NCI-H345 (cell line): ENCODE data around the gene PBX4.

Experiments
- DNase-seq: peaks from one replicate; lab custom pipeline; 2025; lab: John Stamatoyannopoulos, UW

Gene PBX4

DNA sequence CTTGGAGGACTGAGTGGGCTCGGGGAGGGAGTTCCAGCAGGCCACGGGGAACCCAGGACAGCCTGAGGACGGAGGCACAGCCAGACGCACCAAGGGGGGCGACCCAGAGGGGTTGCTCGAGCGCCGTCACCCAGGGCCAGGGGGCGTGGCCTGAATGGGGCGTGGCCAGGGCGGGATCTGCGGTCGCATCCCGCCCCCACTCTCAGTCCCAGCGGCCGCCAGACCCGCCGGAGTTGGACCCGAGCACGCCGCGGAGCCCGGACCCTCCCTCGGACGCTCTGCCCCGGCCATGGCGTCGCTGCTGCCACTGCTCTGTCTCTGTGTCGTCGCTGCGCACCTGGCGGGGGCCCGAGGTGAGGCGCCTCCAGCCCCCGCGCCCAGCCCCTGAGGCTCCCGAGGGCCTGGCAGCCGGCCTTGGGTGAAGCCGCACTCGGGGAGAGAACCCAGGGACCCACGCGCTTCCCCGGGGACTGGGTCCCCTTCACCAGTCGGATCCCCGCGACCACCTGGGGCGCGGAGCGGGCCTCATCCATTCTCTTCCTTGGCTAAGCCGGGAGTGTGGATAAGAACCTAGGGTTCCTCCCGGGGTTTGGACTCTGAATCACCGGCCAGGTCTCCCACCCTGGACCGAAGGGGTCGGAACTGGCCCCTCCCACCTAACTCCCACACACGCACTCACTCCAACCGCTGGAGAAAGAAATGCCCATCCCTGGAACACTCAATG lies 80.3 kb downstream of the PBX4 start, which contains the start of gene CILP2:
Gene CILP2, plus strand, starts transcription at position 205 of the 724 bp plus-strand sequence. Its CDS starts 85 bp downstream, at position 290.
- peak; percentile 58 for DNase-seq

DNA sequence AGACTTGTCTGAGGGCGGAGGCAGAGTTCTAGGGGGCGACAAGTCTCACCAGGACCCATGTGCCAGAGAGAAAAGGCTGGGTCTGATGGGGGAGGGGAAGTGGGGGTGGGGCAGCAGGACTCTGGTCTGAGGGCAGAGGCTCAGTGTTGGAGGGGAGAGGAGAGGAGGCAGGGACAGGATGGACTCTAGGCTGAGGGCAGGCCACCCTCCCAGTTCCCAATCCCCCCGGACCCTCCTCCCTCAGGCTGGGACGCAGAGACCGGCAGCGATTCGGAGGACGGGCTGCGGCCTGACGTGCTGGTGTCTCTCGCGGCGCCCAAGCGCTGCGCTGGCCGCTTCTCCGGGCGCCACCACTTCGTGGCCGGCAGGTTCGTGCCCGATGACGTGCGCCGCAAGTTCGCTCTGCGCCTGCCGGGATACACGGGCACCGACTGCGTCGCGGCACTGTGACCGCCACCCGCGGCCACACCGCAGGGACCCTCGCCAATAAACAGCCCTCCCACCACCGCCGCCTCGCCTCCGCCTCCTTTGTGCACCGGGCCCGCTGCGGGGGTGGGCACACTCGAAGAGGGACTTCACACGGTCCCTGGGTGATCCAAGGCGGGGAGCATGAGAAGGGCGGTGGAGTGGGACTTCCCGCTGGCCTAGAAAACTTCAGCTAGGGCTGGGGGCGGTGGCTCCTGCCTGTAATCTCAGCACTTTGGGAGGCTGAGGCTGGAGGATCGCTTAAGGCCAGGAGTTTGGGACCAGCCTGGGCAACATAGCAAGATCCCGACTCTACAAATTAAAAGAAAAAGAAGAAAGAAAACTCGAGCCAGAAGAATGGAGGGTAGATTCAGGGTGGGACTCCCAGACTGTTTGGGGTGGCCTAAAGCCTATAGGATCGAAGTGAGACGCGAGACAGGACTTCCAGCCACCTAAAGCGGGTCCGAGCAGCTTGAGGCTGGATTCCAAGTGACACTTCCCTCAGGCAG lies 81.1 kb downstream of the PBX4 start:
- no peak for DNase-seq

DNA sequence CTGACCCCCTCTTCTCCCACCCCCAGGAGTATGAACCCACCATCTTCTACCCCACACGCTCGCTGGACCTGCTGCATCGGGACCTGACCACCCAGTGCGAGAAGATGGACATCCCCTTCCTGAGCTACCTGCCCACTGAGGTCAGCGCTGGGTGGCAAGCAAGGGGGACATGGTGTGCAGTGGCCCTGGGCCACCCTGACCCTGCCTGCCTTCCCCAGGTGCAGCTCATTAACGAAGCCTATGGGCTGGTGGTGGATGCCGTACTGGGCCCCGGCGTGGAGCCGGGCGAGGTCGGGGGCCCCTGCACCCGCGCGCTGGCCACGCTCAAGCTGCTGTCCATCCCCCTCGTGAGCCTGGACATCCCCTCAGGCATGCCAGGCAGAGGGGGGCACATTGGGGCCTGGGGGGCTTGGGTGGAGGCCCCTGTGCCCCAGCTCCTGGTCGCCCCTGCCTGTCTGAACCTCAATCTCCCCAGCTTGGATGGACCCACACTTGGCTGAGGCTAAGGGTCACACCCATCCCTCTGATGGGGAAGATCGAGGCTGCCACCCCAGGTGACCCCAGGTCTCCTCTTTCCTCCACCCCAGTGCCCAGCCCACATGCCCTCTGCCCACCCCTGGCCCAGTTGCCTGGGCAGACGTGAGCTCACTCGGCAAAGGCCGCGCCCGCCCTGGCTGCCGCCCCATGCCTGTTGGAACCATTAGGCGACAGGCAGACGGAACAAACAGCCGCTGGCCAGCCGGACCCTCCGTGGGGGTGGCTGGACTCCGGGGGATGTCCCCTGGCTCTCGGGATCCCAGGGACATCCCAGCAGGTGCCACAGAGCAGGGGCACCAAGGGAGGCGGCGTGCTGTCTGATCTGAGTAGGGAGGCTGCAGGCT lies 82.9 kb downstream of the PBX4 start:
- DNase-seq = no peak

DNA sequence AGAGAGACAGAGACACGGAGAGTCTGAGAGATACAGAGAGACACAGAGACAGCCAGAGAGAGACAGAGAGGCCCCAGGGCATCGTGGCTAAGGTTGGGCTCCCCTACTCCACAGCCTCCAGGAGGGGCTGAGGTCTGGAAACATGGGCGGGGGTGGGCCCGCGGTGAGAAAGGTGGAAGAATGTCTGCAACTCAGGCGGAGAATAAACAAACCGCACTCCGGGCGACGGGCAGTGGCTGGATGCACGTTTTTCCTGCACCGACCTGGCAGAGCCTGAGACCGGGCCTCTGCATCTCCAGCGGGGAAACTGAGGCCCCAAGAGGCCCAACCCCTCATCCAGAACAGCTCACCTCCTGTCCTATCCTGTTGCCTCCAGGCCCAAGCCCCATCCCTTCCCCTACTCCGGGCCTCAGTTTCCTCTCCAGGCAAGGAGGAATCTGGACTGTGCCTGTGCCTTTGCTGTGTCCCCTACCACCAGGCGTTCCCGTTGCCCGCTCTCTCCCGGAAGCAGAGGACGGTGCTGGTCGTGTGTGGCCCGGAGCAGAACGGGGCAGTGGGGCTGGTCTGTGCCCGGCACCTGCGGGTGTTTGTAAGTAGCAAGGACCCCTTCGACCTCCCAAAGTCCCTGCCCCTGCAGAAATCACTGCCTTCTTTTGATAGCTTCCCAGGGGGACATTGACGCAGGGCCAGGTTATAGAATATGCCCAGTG lies 83.8 kb downstream of the PBX4 start:
- DNase-seq = no peak

- no peak for DNase-seq
Measured at GRCh38 chr19:19533841-19534240, 84.6 kb downstream of the PBX4 start.

DNA sequence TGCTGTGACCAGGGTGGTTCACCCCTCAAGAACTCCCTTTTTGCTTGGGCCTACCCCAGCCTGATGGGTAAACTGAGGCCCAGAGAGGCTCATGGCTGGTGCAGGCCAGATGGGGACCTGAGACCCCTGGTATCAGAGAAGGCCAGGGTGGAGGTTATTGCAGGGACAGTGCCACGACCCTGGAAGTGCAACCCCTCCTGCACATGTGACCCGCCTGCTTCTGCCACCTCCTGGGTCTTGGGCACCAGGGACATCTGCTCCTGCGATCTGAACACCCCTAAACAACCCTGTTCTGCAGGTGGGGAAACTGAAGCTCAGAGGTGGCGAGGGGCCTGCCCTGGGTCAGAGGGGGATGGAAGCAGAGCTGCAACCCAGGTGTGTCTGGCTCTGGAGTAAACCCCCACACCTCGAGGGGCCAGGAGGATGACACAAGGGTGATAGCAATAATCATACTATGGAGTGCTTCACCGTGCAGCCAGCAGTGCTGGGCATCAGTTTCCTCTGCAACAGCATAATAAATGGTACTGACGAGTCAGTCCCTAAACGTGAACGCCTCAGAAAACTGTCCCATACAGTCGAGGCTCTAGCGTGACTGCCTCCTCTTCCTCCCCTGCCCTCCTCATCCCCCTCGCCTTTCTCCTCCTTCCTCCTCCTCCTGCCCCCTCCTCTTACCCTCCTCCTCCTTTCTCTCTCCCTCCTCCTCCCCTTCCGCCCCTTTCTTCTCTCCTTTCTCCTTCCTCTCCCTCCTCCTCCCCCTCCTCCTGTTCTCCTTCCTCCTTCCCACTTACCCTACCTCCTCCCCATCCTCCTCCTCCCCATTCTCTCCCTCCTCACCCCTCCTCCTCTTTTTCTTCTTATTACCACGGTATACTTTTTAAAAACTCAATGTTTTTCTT lies 85.4 kb downstream of the PBX4 start:
- no peak for DNase-seq

DNA sequence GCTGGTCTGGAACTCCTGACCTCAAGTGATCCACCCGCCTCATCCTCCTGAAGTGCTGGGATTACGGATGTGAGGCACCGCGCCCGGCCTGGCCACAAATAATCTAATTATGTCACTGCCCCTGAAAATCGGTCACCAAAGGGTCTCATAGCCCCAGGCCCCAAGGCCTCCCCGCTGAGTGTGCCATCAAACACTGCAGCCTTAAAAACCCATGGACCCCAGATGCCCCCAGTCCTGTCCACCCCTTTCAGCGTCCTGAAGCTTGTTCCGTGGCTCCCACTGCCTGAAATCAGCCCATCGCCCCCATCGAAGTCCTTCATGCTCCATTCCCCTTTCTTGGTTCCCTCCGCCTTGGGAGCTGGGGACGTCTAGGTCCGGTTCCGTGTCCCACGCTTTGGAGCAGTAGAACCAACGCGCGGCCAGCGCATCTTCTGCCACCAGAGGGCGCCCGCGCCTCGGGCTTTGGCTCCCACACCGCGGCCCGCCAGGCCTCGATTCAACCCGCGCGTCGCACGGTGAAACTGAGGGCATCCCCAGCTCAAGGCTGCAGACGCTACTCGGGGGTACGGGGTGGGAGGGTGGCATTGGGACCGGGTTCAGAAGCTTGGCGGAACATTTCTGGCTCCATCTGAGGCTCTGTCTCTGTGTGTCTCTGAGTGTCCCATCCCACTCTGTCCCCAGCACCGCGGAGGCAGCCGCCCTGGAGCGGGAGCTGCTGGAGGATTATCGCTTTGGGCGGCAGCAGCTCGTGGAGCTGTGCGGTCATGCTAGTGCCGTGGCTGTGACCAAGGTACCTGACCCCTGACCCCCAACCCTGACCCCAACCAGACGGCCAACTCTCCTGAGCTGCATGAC lies 86.3 kb downstream of the PBX4 start:
- DNase-seq = peak; percentile 53

GRCh38 chr19:19530889-19531288 lies 87.6 kb downstream of the PBX4 start:
- no peak for DNase-seq

DNA sequence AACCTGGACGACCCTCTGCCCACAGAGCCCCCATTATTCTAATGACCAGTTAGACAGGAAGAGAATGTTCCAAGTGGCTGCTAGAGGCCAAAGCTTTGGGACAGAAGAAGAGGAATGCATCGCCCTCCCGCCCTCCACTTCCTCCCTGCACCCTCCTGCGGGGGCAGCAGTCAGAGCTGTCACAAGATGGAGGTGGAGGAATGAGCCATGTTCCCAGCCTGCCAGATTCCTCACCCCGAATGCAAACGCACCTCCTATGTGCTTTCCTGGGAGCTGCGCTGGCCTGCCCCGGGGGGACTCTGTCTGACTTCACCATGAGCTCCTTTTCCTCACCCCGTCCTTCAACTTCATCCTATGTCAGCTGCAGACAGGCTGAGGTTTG lies 88.1 kb downstream of the PBX4 start:
- no peak for DNase-seq

- no peak for DNase-seq
Measured at GRCh38 chr19:19529783-19530422, 88.6 kb downstream of the PBX4 start.

GRCh38 chr19:19528721-19529490 lies 89.6 kb downstream of the PBX4 start, which contains the start of gene YJEFN3:
Gene YJEFN3, plus strand, starts transcription at chr19:19528911. Its CDS starts 22 bp downstream, at chr19:19528933.
- no peak for DNase-seq

DNA sequence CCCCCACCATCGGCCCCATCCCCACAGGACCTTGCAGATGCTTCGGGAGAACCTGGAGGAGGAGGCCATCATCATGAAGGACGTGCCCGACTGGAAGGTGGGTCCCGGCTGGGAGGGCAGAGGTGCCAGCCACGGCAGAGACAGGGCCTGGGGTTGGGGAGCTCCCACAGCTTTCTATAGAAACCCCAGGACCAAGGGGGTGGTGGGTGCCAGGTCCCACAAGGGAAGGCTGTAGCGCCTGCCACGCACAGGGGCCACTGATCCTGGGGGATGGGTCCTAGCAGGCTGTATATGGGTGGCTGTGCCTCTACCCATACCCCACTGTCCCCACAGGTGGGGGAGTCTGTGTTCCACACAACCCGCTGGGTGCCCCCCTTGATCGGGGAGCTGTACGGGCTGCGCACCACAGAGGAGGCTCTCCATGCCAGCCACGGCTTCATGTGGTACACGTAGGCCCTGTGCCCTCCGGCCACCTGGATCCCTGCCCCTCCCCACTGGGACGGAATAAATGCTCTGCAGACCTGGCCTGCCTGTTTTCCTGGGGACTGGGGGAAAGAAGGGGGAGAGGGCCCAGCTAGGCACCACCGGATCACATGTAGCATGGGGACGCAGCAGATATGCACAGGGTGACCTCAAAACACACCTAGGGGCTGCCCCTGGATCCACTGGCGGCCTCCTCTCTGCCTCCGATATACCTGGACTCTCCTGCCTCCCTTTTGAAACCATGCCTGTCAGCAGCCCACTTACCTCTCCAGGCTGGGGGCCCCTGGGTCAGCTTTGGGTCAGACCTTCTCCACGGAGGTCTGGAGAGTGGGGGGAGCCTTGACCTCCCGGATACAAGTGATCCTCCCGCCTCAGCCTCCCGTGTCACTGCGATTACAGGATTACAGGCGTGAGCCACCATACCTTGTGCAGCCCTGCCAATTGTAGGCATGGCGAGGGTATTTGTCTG lies 90.5 kb downstream of the PBX4 start:
- no peak for DNase-seq

- DNase-seq = no peak
Measured at GRCh38 chr19:19527371-19527656, 91.2 kb downstream of the PBX4 start.

- DNase-seq = no peak
Measured at GRCh38 chr19:19526581-19527370, 91.7 kb downstream of the PBX4 start.

- DNase-seq = no peak
Measured at GRCh38 chr19:19525611-19526380, 92.7 kb downstream of the PBX4 start.
